Esophagus muscularis mucosa (tissue), 3 donors: Measurements from ENCODE around the gene AVL9.

Source experiments
- CTCF ChIP-seq, 3 experiments: fragments of 200-600 bp in 2 of 3; fragments of 450-650 bp in 1 of 3; sonication (generic) in 2 of 3; IDR thresholded peaks; one replicate each; pipeline ENCODE4 v1.5.1; 2017 to 2019; ENCODE audit warnings: antibody characterized with exemption in 3 of 3, mild to moderate bottlenecking in 2 of 3, moderate library complexity in 1 of 3
- POLR2A ChIP-seq: fragments of 450-650 bp; IDR thresholded peaks from one replicate; pipeline ENCODE4 v1.6.1; 2017; ENCODE audit warnings: antibody characterized with exemption, moderate library complexity, mild to moderate bottlenecking, low read depth
- POLR2AphosphoS5 ChIP-seq, 2 donors: sonication (generic); formaldehyde crosslinking; IDR thresholded peaks; one replicate each; pipeline ENCODE4 v1.6.1; 2017; ENCODE audit warnings: antibody characterized with exemption in 2 of 2

DNA sequence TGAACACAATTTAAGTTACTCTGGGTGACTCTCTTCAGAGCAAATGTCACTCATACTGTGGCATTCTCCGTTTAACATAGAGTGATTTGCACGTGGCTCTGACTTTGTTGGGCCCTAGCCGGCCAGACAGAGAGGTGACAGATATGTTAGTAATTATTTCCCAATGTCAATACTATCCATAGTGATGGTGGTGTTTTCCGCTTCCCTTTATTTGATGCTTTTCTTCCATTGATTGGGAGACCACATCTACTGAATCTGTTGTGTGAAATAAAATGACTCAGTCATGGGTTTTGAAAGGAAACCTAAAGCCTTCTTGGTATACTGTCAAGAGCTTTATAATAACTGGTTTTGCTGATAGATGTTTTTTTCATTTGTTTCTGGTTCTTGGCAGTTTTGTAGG, 7.4 kb downstream of the AVL9 start:
- TF ChIP-seq CTCF (IDR thresholded peaks at IDR 0.05): no peak
- no peak for TF ChIP-seq POLR2A
- no peak for TF ChIP-seq POLR2AphosphoS5 (IDR thresholded peaks at IDR 0.05)
